ENCODE measurements around the gene HSD17B1.
"Not testable (repeated sequence)": the region's sequence is repeated elsewhere in the genome, so short reads cannot be mapped to it uniquely, and the experiment has no call there.

HSD17B1 gene

GRCh38 chr17:42526031-42526444 lies 26.7 kb upstream of the HSD17B1 start:
- DNase-seq: no peak

- DNase-seq: no peak
Observed at GRCh38 chr17:42527932-42528331, 24.8 kb upstream of the HSD17B1 start.

GRCh38 chr17:42529061-42529460 lies 23.7 kb upstream of the HSD17B1 start:
- DNase-seq: no peak

GRCh38 chr17:42530952-42531454 lies 21.7 kb upstream of the HSD17B1 start:
- DNase-seq: no peak

- DNase-seq: no peak
Observed at GRCh38 chr17:42531455-42532354, 21.0 kb upstream of the HSD17B1 start.

GRCh38 chr17:42535155-42536047 lies 17.3 kb upstream of the HSD17B1 start:
- DNase-seq: no peak

GRCh38 chr17:42536048-42536371 lies 16.7 kb upstream of the HSD17B1 start, which contains the start of gene NAGLU:
Gene NAGLU (plus strand): TSS chr17:42536241. CDS start chr17:42536273, 32 bp downstream.
- DNase-seq: peak; percentile 80

- peak; percentile 85 for DNase-seq
Observed at GRCh38 chr17:42536372-42537155, 16.2 kb upstream of the HSD17B1 start.

GRCh38 chr17:42537156-42537805 lies 15.4 kb upstream of the HSD17B1 start:
- DNase-seq: no peak

GRCh38 chr17:42537826-42538451 lies 14.8 kb upstream of the HSD17B1 start:
- DNase-seq: no peak

GRCh38 chr17:42538482-42538881 lies 14.2 kb upstream of the HSD17B1 start:
- no peak for DNase-seq

- DNase-seq: not testable (repeated sequence)
Observed at GRCh38 chr17:42540558-42540957, 12.2 kb upstream of the HSD17B1 start.

- DNase-seq: no peak
Observed at GRCh38 chr17:42541041-42541833, 11.5 kb upstream of the HSD17B1 start.

- no peak for DNase-seq
Observed at GRCh38 chr17:42543190-42544079, 9.3 kb upstream of the HSD17B1 start.

GRCh38 chr17:42544874-42545283 lies 7.8 kb upstream of the HSD17B1 start:
- DNase-seq: no peak

GRCh38 chr17:42545755-42546505 lies 6.8 kb upstream of the HSD17B1 start:
- DNase-seq: not testable (repeated sequence)

- no peak for DNase-seq
Observed at GRCh38 chr17:42547001-42547461, 5.7 kb upstream of the HSD17B1 start.

- DNase-seq: no peak
Observed at GRCh38 chr17:42547698-42548069, 5.0 kb upstream of the HSD17B1 start.
